ENCODE measurements around the gene BCL2L11. TPM values are rescaled to one million over a fixed set of nuclear protein-coding genes. Genes with fewer than 3 reads are reported as not detected.

BCL2L11 gene
- total and polyA plus RNA-seq, 9 of the 15 experiments (the other 6 are each of a cell fraction or from before 2014, with no cell fraction given): 2.2 to 18.8 (median 5.0) TPM

GRCh38 chr2:111071600-111072171 is 49.0 kb upstream of the BCL2L11 start:
- no peak overlapping the region for H3K4me3 ChIP-seq
- no peak for TF ChIP-seq BCOR (IDR thresholded peaks at IDR 0.05)
- no peak for TF ChIP-seq DACH1 (IDR thresholded peaks at IDR 0.05; ENCODE audit: partially characterized antibody)
- no peak for TF ChIP-seq SNRNP70 (optimal IDR thresholded peaks at IDR 0.05; ENCODE audit: low read depth, low read length)
- no peak for TF ChIP-seq ESRRA (IDR thresholded peaks at IDR 0.05; ENCODE audit: borderline replicate concordance, low read depth)
- TF ChIP-seq RBFOX2 (IDR thresholded peaks at IDR 0.05; ENCODE audit: low read depth, low read length): no peak
- TF ChIP-seq ETV1 (tag; conservative IDR thresholded peaks at IDR 0.05; ENCODE audit: low read depth): no peak
- no peak for TF ChIP-seq TAL1 (IDR thresholded peaks at IDR 0.05)
- TF ChIP-seq MED1 (CRISPR knock-in tag; IDR thresholded peaks at IDR 0.05; ENCODE audit: borderline replicate concordance): no peak
- TF ChIP-seq ARID1B (IDR thresholded peaks at IDR 0.05): no peak
- no peak for TF ChIP-seq ZNF282 (CRISPR knock-in tag; IDR thresholded peaks at IDR 0.05)
- H3K9ac ChIP-seq (ENCODE audit: insufficient read depth in 1 of 2, low read depth in 2 of 2, low read length in 2 of 2): no peak overlapping the region
- no peaks in the 10 kb centered on the region for H3K36me3 ChIP-seq (ENCODE audit: control insufficient read depth, insufficient read depth, low read length)
- intact Hi-C loops (cut with micrococcal nuclease): no loop called here
- POLR2A ChIA-PET: interaction anchor here (0.8 to 1.2 kb wide), 3 partner anchors 12 to 641 kb away, joined by 3 to 4 read pairs (median 3); no protein-coding TSS in a partner anchor
- BruUV-seq (replicated peaks): no TSS peak
- in situ Hi-C loops (cut with MboI): no loop called here
- no peaks in the 10 kb centered on the region for H4K20me1 ChIP-seq (replicated peaks; ENCODE audit: control insufficient read depth, insufficient read depth, low read length)
- no peak overlapping the region for H3K4me2 ChIP-seq (ENCODE audit: insufficient read depth, low read length)
- H3K4me1 ChIP-seq (replicated peaks in 1 of 2; ENCODE audit: control insufficient read depth in 2 of 2, insufficient read depth in 2 of 2, low read length in 2 of 2): no peaks in the 10 kb centered on the region
- H3K9me3 ChIP-seq (replicated peaks; ENCODE audit: control insufficient read depth, insufficient read depth, low read depth, low read length): no peaks in the 10 kb centered on the region
- no peak for ATAC-seq
- 0% methylated on average over 5 of the region's 5 CpGs for WGBS (ENCODE audit: insufficient coverage, low coverage, missing lambda C conversion rate)
- H2AFZ ChIP-seq (ENCODE audit: low read depth, low read length): no peak overlapping the region
- H3K27ac ChIP-seq (ENCODE audit: extremely low read depth, low read depth, low read length): no peak overlapping the region
- H3K9me1 ChIP-seq (ENCODE audit: control insufficient read depth, insufficient read depth, low read length): no peaks in the 10 kb centered on the region
- peaks cover 4 to 5% of the 10 kb centered on the region in 2 experiments; a peak in 3 of 5 replicates for H3K27me3 ChIP-seq (ENCODE audit: control insufficient read depth in 2 of 2, insufficient read depth in 2 of 2, low read length in 2 of 2)
- no peak for DNase-seq (ENCODE audit: extremely low read depth in 1 of 4, low spot score in 3 of 4)
- H3K79me2 ChIP-seq (ENCODE audit: control insufficient read depth, insufficient read depth, low read length): no peaks in the 10 kb centered on the region
- CTCF ChIA-PET (ENCODE audit: low intra/inter-chr PET ratio): no interaction called here
- no peak for FAIRE-seq
